HG03378 (cell line): ENCODE results near the gene CD247.

ENCODE experiments used
- ATAC-seq: cut with Tn5 transposase; IDR thresholded peaks from one replicate; pipeline ENCODE4 v1.9.1; 2021; ENCODE audit warnings: mild to moderate bottlenecking, moderate library complexity; ENCODE audit not compliant: unreplicated experiment

Gene CD247

GRCh38 chr1:167542109-167543032 lies 24.0 kb upstream of the CD247 start:
- ATAC-seq = no peak

DNA sequence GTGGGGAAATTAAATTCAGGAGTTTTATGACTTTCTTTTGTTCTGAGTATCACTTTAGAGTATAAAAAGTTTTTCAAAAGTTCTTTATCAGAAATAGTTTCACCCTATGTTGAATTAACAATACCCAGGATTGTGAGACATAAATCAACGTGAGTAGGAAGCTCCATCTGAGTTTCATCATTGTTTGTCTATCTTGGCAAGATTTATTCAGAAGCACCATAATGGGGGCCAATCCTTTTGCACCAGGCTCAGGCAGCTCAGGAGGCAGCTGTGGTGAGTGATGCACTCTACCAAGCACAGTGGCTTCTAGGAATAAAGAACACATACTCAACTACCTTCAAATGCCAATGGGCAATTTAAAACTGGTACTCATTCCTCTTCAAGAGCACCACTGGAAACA lies 23.3 kb upstream of the CD247 start:
- ATAC-seq = no peak

GRCh38 chr1:167541003-167541402 lies 22.7 kb upstream of the CD247 start:
- ATAC-seq = no peak

- ATAC-seq = no peak
Observed at GRCh38 chr1:167538657-167539056, 20.3 kb upstream of the CD247 start.

DNA sequence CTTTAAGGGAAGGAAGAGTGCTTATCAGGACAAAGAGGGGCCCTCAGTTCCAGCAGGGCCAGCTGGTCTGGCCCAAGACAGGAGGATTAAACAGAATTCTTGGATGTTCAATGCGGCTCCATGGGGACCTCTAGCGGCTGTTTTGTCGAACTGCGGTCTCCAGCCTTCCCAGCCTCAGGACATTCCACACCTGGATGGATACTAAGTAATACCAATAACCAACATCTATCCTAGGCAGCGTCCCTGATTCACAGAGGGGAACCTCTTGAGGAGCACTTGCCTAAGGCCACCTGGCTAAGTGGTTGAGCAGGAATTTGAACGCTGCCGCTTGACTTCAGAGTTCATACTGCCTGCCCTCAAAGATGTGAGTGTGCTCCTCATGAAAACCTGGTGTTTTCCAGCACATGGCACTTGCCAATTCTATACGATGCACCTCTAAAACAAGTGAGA lies 15.5 kb upstream of the CD247 start:
- ATAC-seq = no peak

GRCh38 chr1:167532964-167533824 lies 14.9 kb upstream of the CD247 start:
- no peak for ATAC-seq

DNA sequence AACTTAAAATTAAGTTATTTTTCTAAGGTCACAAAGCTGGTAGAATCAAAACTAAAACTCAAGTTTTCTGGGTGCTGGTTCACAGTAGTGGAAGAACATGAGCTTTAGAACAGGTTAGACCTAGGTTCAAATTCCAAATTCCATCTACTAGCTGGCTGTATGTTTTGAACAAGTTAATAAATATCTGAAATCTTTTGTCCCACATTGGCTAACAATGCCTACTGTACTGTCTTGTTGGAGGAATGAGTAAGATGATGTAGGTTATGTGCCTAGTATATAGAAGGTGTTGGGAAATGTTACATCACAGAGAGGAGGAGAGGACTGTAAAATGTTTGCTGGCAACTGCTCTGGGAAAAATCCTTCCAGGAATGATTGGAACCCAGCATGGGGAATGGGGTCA lies 14.0 kb upstream of the CD247 start:
- no peak for ATAC-seq

DNA sequence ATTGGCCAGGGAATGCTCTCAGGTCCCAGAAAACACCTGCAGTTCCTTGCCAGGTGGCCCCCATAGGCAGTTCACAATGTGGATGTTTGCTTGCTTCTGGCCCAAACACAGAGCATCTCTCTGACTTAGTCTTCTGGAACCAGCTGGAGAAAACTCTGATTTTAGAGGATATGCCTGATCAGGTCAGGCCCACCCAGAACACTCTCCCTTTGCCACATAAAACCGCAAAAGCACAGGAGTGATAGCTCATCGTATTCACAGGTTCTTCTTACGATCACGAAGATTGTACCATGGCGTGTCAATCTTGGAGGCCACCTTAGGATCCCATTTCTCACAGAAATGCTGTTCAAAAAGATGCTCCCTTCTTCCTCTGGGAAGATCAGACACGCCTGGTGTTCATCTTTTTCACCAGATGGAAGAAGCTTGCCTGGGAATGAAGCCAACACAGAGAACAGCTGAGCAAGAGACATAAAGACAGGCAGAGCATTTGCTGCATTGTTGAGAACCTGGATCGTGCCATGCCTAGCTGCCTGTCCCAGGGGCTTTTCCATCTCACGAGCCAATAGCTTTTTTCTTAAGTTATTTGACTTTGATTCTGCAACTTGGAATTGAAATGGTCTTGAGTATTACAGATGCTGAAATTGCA lies 11.6 kb upstream of the CD247 start:
- no peak for ATAC-seq

GRCh38 chr1:167528057-167528728 lies 9.9 kb upstream of the CD247 start:
- no peak for ATAC-seq

GRCh38 chr1:167526667-167527383 lies 8.5 kb upstream of the CD247 start:
- no peak for ATAC-seq

- ATAC-seq = no peak
Observed at GRCh38 chr1:167524651-167525050, 6.3 kb upstream of the CD247 start.

DNA sequence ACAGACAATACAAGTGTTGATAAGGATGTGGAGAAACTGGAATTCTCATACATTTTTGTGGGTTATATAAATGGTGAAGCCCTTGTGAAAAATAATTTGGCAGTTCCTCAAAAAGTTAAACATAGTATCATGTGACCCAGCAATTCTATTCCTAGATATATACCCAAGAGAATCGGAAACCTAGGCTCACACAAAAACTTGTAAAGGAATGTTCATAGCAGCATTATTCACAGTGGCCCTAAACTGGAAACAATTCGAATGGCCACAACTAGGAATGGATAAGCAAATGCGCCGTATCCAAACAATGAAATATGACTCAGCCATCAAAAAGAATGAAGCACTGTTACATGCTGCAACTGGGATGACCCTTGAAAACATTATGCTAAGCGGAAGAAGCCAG lies 3.9 kb upstream of the CD247 start:
- ATAC-seq = no peak

DNA sequence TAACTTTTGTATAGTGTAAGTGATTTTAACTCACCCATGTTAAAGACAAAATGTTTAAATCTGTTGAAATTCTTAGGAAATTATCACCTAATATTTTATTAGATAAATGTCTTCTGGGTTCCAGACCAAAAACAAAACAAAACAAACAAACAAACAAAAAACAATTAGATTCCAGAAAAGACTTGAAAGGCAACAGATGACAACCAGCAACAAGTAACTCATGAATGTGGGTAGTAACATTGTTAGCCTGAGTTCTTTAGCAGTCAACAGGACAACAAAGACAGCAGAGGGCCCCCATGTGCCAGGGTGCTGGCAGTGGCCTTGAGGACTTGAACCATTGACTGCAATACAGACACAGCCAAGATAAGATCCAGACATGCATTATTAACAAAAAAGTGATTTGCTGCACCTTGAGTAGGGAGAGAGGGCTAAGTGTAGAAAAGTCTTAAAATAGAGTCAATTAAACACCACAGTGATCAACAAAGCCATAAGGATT lies 2.4 kb upstream of the CD247 start:
- no peak for ATAC-seq

DNA sequence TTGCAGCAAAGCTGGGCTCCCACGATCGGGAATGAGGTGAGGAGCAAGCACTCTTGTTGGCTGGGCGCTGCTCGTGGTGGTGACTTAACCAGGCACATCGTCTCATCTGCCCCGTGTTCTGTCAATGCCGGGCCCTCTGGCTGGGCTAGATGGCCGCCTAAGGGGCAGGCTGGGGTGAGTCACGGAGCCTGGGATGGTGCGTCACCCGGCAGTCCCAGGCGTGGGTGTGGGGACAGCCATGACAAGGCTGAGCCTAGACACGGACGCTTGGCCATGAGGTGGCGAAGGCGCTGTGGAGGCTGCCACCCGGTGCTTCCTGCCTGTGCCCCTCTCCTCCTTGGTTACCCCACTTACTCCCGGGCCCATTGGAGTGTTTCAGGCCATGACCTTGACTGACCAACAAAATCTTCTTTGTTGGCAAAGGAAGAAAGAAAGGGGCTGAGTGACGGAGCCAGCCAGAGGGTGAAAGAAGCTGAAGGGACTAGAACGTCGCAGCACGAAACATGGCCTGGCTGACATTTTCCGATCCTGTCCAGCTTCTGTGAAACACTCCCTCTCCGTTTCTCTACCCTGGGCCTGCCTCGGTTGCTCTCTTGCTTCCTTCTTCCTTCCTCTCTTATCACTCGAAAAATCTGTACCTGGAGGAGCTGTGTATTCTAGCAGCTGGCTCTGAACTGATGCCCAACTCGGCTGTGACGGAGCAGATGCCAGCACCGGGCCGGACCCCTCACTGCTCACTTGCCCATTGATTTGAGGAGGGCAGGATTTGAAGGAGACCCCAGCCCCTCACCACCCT lies 596 bp downstream of the CD247 start:
- ATAC-seq = no peak

DNA sequence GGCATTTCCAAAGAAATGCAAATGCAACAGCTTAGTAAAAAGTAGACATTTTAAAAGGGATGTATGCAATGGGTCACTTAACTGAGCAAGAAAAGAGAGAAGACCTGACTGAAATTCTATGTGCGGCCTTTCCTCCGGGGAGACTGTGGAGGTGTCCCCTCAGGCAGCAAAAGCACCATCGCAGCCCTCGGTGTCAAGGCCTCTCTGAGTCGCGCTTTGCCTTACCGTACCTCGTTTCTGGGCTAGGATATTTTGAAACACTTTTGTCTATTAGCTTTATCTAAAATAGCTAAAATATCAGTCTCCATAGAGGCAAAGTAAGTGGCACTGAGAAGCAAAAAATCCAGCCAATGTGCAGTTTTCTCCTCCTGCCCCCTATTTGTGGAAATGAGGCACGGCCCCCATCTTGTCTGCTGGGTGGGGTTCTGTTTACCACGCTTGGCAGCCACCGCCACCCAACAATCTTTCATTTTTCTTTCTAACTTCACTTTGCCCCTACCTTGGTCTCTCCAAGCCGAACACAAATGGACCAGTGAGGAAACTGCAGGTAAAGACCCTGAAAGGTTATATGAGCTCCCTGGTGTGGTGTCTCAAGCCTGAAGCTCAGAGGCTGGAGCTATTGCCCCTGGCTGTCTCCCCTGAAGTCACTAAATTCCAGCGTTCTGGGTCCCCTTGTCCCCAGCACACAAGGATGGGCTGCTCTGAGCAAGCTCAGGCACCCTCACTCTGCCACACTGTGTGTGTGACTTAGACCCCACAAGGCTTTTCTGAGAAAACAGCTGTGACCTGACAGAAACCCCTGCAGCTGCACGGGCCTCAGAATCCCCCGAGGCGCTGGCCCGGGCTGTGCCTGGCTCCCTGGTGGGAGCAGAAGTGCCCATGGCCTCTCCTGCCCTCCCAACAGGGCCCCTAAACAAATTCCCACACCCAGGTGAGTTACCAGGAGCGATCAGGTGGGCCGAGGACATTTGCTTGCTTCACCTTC lies 1.6 kb downstream of the CD247 start:
- ATAC-seq = no peak

GRCh38 chr1:167515893-167516321 lies 2.4 kb downstream of the CD247 start:
- no peak for ATAC-seq

GRCh38 chr1:167515461-167515860 lies 2.9 kb downstream of the CD247 start:
- no peak for ATAC-seq

- no peak for ATAC-seq
Observed at GRCh38 chr1:167514288-167514687, 4.0 kb downstream of the CD247 start.
